HG03064 (cell line): ENCODE data around the gene WIPF3.

Experiments
- ATAC-seq: cut with Tn5 transposase; IDR thresholded peaks from one replicate; pipeline ENCODE4 v1.9.1; 2021; ENCODE audit warnings: low read depth; ENCODE audit not compliant: unreplicated experiment

Gene WIPF3

GRCh38 chr7:29843726-29844125 lies 37.4 kb downstream of the WIPF3 start:
- no peak for ATAC-seq

- no peak for ATAC-seq
Observed at GRCh38 chr7:29844559-29844958, 38.3 kb downstream of the WIPF3 start.

- no peak for ATAC-seq
Observed at GRCh38 chr7:29847496-29847895, 41.2 kb downstream of the WIPF3 start.

- ATAC-seq, result no peak
Observed at GRCh38 chr7:29847916-29848315, 41.6 kb downstream of the WIPF3 start.

GRCh38 chr7:29848941-29849340 lies 42.6 kb downstream of the WIPF3 start:
- ATAC-seq, result no peak

GRCh38 chr7:29851487-29851886 lies 45.2 kb downstream of the WIPF3 start:
- no peak for ATAC-seq

- ATAC-seq, result no peak
Observed at GRCh38 chr7:29852457-29852856, 46.1 kb downstream of the WIPF3 start.

GRCh38 chr7:29853072-29853471 lies 46.8 kb downstream of the WIPF3 start:
- ATAC-seq, result no peak

- ATAC-seq, result no peak
Observed at GRCh38 chr7:29853789-29854188, 47.5 kb downstream of the WIPF3 start.

GRCh38 chr7:29854257-29854938 lies 48.1 kb downstream of the WIPF3 start:
- no peak for ATAC-seq

- no peak for ATAC-seq
Observed at GRCh38 chr7:29857654-29858053, 51.3 kb downstream of the WIPF3 start.

- ATAC-seq, result no peak
Observed at GRCh38 chr7:29858191-29858951, 52.1 kb downstream of the WIPF3 start.

GRCh38 chr7:29859104-29859503 lies 52.8 kb downstream of the WIPF3 start:
- ATAC-seq, result no peak

GRCh38 chr7:29859524-29860185 lies 53.3 kb downstream of the WIPF3 start:
- no peak for ATAC-seq

GRCh38 chr7:29860186-29860585 lies 53.9 kb downstream of the WIPF3 start:
- no peak for ATAC-seq

- ATAC-seq, result no peak
Observed at GRCh38 chr7:29861884-29862283, 55.6 kb downstream of the WIPF3 start.

GRCh38 chr7:29864656-29865055 lies 58.3 kb downstream of the WIPF3 start:
- ATAC-seq, result no peak

- no peak for ATAC-seq
Observed at GRCh38 chr7:29865526-29865925, 59.2 kb downstream of the WIPF3 start.

- no peak for ATAC-seq
Observed at GRCh38 chr7:29866490-29866930, 60.2 kb downstream of the WIPF3 start.

- no peak for ATAC-seq
Observed at GRCh38 chr7:29871787-29872398, 65.6 kb downstream of the WIPF3 start.

- ATAC-seq, result no peak
Observed at GRCh38 chr7:29873644-29874294, 67.5 kb downstream of the WIPF3 start.
